ENCODE results near the gene CFAP77.

- TF ChIP-seq POLR2A (IDR thresholded peaks at IDR 0.05) (no peak), CTCF (IDR thresholded peaks at IDR 0.05) (no peak)
These were observed 94.5 kb downstream of the CFAP77 start for GRCh38 chr9:132504488-132504887.
